ENCODE measurements around the gene STING1. TPM values are rescaled to one million over a fixed set of nuclear protein-coding genes. Genes with fewer than 3 reads are reported as not detected.

The STING1 gene
- total RNA-seq, 1 experiment from 2014 or later = 0.48 TPM

DNA sequence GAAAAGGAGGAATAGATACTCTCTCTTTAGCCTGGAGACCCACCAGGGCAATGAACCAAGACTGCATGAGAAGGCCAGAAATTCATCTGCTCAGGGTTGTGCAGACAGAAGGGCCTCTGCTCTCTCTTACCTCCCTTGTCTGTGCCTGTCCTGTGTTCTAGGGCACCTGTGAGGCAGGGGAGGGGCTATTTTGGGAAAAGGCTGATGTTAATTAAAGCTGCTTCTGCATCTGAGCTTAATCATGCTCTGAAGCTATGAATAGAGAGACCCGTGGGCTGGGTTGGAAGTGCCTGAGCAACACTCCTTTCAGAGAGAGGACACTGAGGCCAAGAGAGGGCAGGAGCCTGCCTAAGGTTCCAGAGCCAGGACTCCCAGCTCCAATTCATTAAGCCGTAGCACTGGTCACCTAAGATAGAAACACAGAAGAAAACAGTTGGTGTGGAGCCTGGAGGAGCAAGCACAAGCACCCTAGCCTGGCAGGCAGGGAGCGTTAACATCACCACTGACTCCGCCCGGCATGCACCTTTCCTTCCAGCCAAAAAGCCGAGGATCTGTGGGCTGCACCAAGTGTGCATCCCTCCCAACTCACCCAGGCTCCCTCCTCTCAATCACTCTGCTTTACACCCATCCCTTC is 31.4 kb upstream of the STING1 start:
- Histone ChIP-seq H2BK5ac (ENCODE audit: insufficient read length, low read length) (no peak overlapping the region), H4K8ac (replicated peaks; ENCODE audit: insufficient read length, low read depth, low read length) (no peak overlapping the region), H4K91ac (ENCODE audit: insufficient read length, low read depth, low read length) (no peak overlapping the region), H3K14ac (ENCODE audit: insufficient read depth, low read length) (no peak overlapping the region), H3K27me3 (ENCODE audit: insufficient read depth, low read length) (no peaks in the 10 kb centered on the region), H3K4ac (ENCODE audit: low read depth, low read length) (no peak overlapping the region), H3T11ph (ENCODE audit: low read length) (no peak overlapping the region), H2BK20ac (ENCODE audit: low read depth, low read length, poor library complexity, severe bottlenecking) (no peak overlapping the region), H4K5ac (ENCODE audit: insufficient read length, low read depth, low read length) (no peak overlapping the region), H2BK120ac (ENCODE audit: low read depth, low read length, poor library complexity, severe bottlenecking) (no peak overlapping the region), H3K23me2 (ENCODE audit: insufficient read length, low read depth, low read length, poor library complexity, severe bottlenecking) (no peaks in the 10 kb centered on the region), H2BK15ac (ENCODE audit: low read depth, low read length) (no peak overlapping the region), H3K27ac (ENCODE audit: insufficient read length, low read depth, low read length) (no peak overlapping the region), H3K79me2 (ENCODE audit: insufficient read depth, low read length) (no peaks in the 10 kb centered on the region), H3K56ac (ENCODE audit: insufficient read length, low read depth, low read length) (no peak overlapping the region), H2AK5ac (ENCODE audit: insufficient read length, low read length) (no peak overlapping the region), H3K18ac (ENCODE audit: insufficient read length, low read depth, low read length) (no peak overlapping the region), H3K79me1 (ENCODE audit: insufficient read depth, low read depth, low read length, poor library complexity, severe bottlenecking) (no peaks in the 10 kb centered on the region), H4K20me1 (ENCODE audit: control insufficient read depth, insufficient read depth, insufficient read length) (no peaks in the 10 kb centered on the region), H3K4me2 (ENCODE audit: insufficient read depth, insufficient read length, low read length) (no peak overlapping the region), H3K9me3 (ENCODE audit: control insufficient read depth, low read depth, low read length) (no peaks in the 10 kb centered on the region), H2BK12ac (ENCODE audit: insufficient read length, low read depth, low read length) (no peak overlapping the region), H3K4me1 (ENCODE audit: insufficient read depth, low read length) (no peaks in the 10 kb centered on the region), H2AFZ (ENCODE audit: low read length) (no peak overlapping the region), H3K9ac (ENCODE audit: extremely low read depth, insufficient read length, low read length) (no peak overlapping the region), H3K23ac (ENCODE audit: insufficient read length, low read depth, low read length) (no peak overlapping the region)
- Mint-ChIP-seq H3K4me1 (peaks cover 12 to 20% of the 10 kb centered on the region in 2 experiments), H3K27me3 (ENCODE audit: low read depth) (peaks cover 1% of the 10 kb centered on the region; the same call in 1 of the 2 replicates), H3K36me3 (ENCODE audit: insufficient read depth in 1 of 3, low read depth in 3 of 3) (peaks cover 17 to 29% (median 17%) of the 10 kb centered on the region in 3 experiments), H3K4me3 (no peak overlapping the region), H3K27ac (no peak overlapping the region), H3K9me3 (peaks cover 6 to 10% of the 10 kb centered on the region in 2 experiments; a peak in 3 of 5 replicates)
- DNase-seq = no peak
- WGBS (ENCODE audit: extremely low coverage, insufficient read length, low lambda C conversion rate) = no CpG with 5 or more reads among the region's 6 CpGs
- TF ChIP-seq, protein P1, sequence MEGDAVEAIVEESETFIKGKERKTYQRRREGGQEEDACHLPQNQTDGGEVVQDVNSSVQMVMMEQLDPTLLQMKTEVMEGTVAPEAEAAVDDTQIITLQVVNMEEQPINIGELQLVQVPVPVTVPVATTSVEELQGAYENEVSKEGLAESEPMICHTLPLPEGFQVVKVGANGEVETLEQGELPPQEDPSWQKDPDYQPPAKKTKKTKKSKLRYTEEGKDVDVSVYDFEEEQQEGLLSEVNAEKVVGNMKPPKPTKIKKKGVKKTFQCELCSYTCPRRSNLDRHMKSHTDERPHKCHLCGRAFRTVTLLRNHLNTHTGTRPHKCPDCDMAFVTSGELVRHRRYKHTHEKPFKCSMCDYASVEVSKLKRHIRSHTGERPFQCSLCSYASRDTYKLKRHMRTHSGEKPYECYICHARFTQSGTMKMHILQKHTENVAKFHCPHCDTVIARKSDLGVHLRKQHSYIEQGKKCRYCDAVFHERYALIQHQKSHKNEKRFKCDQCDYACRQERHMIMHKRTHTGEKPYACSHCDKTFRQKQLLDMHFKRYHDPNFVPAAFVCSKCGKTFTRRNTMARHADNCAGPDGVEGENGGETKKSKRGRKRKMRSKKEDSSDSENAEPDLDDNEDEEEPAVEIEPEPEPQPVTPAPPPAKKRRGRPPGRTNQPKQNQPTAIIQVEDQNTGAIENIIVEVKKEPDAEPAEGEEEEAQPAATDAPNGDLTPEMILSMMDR (conservative IDR thresholded peaks at IDR 0.05) = no peak

Data from H9 (cell line).